Sigmoid colon (tissue), 4 donors: ENCODE results near the gene S1PR4.

Source experiments
- CTCF ChIP-seq, 4 experiments: fragments of 450-650 bp in 3 of 4; fragments of 200-600 bp in 1 of 4; IDR thresholded peaks; one replicate each; pipeline ENCODE4 v1.5.1; 2016 to 2019; ENCODE audit warnings: antibody characterized with exemption in 4 of 4, mild to moderate bottlenecking in 3 of 4, moderate library complexity in 2 of 4
- POLR2AphosphoS5 ChIP-seq, 4 donors: sonication (generic); formaldehyde crosslinking; IDR thresholded peaks; one replicate each; pipeline ENCODE4 v1.6.1; 2017; ENCODE audit warnings: antibody characterized with exemption in 4 of 4

DNA sequence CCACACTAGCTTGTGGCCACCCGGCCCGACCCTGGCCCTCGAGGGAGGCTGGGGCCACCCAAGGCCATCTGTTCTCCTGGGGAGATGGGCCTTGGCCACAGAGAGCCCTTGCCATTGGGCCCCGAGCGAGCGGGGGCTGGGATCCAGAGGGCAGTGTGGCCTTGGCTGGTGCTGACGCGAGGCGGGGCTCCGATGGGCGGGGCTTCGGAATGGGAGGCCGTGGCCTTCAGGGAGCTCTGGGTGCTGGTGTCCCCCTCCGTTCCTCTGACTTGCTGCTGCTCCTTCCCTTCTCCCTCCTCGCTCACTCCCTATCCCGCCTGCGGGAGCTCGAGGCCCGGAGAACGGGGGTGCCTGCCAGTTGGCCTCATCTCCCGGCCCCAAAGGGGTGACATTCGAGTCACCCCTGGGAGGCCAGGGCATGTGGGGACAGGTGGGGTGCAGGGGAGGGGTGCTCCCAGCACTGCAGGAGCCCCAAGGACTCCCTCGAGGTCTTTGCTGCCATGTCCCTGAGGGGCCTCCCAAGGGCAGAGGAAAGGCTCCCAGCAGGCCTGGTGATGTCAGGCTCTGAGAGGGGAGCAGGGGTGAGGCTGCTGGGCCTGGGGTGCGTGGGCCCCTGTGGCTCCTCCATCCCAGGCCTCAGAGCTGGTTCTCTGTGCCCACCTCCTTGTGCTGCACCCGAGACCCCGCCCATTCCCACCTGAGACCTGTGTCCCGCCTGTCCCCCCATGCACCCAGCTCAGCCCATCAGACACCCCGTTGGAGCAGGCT is 11.3 kb downstream of the S1PR4 start:
- TF ChIP-seq CTCF (IDR thresholded peaks at IDR 0.05) (no peak), POLR2AphosphoS5 (IDR thresholded peaks at IDR 0.05) (no peak)
